ENCODE data around the gene LCE3E.

LCE3E gene

DNA sequence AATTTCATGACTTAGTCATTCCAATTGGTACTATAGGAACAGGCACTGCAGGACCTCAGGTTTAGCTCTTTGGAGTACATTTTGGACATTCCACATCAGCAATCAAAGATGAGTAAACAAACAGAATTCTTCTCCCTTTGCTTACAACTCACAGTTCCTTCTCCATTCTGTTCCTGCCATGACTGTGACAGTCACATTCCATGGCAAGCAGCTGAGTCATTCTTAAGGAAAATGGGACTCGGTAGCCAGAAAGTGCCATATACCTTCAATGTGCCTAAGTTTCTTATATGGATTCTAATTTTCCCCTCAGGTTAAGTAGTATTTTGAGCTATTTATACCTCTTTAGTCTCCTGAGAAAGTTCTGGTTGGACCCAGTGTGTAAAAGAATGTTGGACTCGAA, 26.7 kb downstream of the LCE3E start:
- Histone ChIP-seq H4K20me1 (ENCODE audit: insufficient read depth, low read length) (no peaks in the 10 kb centered on the region), H3K9me3 (ENCODE audit: low read length) (no peaks in the 10 kb centered on the region), H3K9me2 (ENCODE audit: low read depth, low read length) (no peaks in the 10 kb centered on the region), H3K9ac (ENCODE audit: low read length) (no peak overlapping the region), H3K36me3 (ENCODE audit: insufficient read depth, low read length) (no peaks in the 10 kb centered on the region), H3K27me3 (ENCODE audit: insufficient read depth, low read length) (no peaks in the 10 kb centered on the region), H3K4me1 (ENCODE audit: insufficient read depth, low read length, severe bottlenecking) (no peaks in the 10 kb centered on the region), H3K27ac (ENCODE audit: low read depth, low read length, poor library complexity, severe bottlenecking) (no peak overlapping the region), H2AFZ (ENCODE audit: low read length) (no peak overlapping the region), H3F3A (ENCODE audit: insufficient read depth, low read length) (no peaks in the 10 kb centered on the region), H3K79me2 (ENCODE audit: insufficient read depth, low read length) (no peaks in the 10 kb centered on the region), H3K4me2 (ENCODE audit: low read length) (no peak overlapping the region), H3K4me3 (ENCODE audit: low read depth, low read length, poor library complexity, severe bottlenecking) (no peak overlapping the region)
- TF ChIP-seq EZH2 (IDR thresholded peaks at IDR 0.05; ENCODE audit: borderline replicate concordance, low read length): no peak
- no peak for TF ChIP-seq CTCF (IDR thresholded peaks at IDR 0.05; ENCODE audit: low read length)

- Histone ChIP-seq H3K27ac (ENCODE audit: low read depth, low read length, poor library complexity, severe bottlenecking) (no peak overlapping the region), H3K27me3 (ENCODE audit: insufficient read depth, low read length) (no peaks in the 10 kb centered on the region), H3K4me3 (ENCODE audit: low read depth, low read length, poor library complexity, severe bottlenecking) (no peak overlapping the region), H3K36me3 (ENCODE audit: insufficient read depth, low read length) (no peaks in the 10 kb centered on the region), H2AFZ (ENCODE audit: low read length) (no peak overlapping the region), H3F3A (ENCODE audit: insufficient read depth, low read length) (no peaks in the 10 kb centered on the region), H3K4me1 (ENCODE audit: insufficient read depth, low read length, severe bottlenecking) (no peaks in the 10 kb centered on the region), H3K79me2 (ENCODE audit: insufficient read depth, low read length) (no peaks in the 10 kb centered on the region), H3K9me2 (ENCODE audit: low read depth, low read length) (no peaks in the 10 kb centered on the region), H3K9ac (ENCODE audit: low read length) (no peak overlapping the region), H3K9me3 (ENCODE audit: low read length) (no peaks in the 10 kb centered on the region), H4K20me1 (ENCODE audit: insufficient read depth, low read length) (no peaks in the 10 kb centered on the region), H3K4me2 (ENCODE audit: low read length) (no peak overlapping the region)
- TF ChIP-seq EZH2 (IDR thresholded peaks at IDR 0.05; ENCODE audit: borderline replicate concordance, low read length) (no peak), CTCF (IDR thresholded peaks at IDR 0.05; ENCODE audit: low read length) (no peak)
Measured at GRCh38 chr1:152537496-152537895, 29.1 kb downstream of the LCE3E start.

GRCh38 chr1:152535774-152536173, 30.8 kb downstream of the LCE3E start:
- Histone ChIP-seq H3K79me2 (ENCODE audit: insufficient read depth, low read length) (no peaks in the 10 kb centered on the region), H3K4me1 (ENCODE audit: insufficient read depth, low read length, severe bottlenecking) (no peaks in the 10 kb centered on the region), H3K27me3 (ENCODE audit: insufficient read depth, low read length) (no peaks in the 10 kb centered on the region), H3K36me3 (ENCODE audit: insufficient read depth, low read length) (no peaks in the 10 kb centered on the region), H3K9me3 (ENCODE audit: low read length) (no peaks in the 10 kb centered on the region), H3K9me2 (ENCODE audit: low read depth, low read length) (no peaks in the 10 kb centered on the region), H3F3A (ENCODE audit: insufficient read depth, low read length) (no peaks in the 10 kb centered on the region), H3K27ac (ENCODE audit: low read depth, low read length, poor library complexity, severe bottlenecking) (no peak overlapping the region), H4K20me1 (ENCODE audit: insufficient read depth, low read length) (no peaks in the 10 kb centered on the region), H3K9ac (ENCODE audit: low read length) (no peak overlapping the region), H3K4me2 (ENCODE audit: low read length) (no peak overlapping the region), H3K4me3 (ENCODE audit: low read depth, low read length, poor library complexity, severe bottlenecking) (no peak overlapping the region), H2AFZ (ENCODE audit: low read length) (no peak overlapping the region)
- no peak for TF ChIP-seq CTCF (IDR thresholded peaks at IDR 0.05; ENCODE audit: low read length)
- no peak for TF ChIP-seq EZH2 (IDR thresholded peaks at IDR 0.05; ENCODE audit: borderline replicate concordance, low read length)
